H1 (cell line): ENCODE data around the gene IL27RA.
A peak's percentile ranks its signal among the peaks of the same experiment; 100 is the strongest.

Experiments
- ATF3 ChIP-seq: IDR thresholded peaks from 2 replicates; pipeline ENCODE4 v1.6.1; 2011; ENCODE audit warnings: low read depth, mild to moderate bottlenecking, low read length; ENCODE audit not compliant: insufficient read depth
- CREB1 ChIP-seq: IDR thresholded peaks from 2 replicates; pipeline ENCODE4 v1.6.1; 2012; ENCODE audit warnings: inconsistent platforms
- CTCF ChIP-seq, 3 experiments: IDR thresholded peaks; 1 replicate in 2 of 3; 2 replicates in 1 of 3; pipeline versions ENCODE4 v1.5.1 to v1.6.1; 2011; ENCODE audit warnings: low read length in 3 of 3, mild to moderate bottlenecking in 3 of 3, inconsistent platforms in 2 of 3, low read depth in 1 of 3, moderate library complexity in 1 of 3; ENCODE audit not compliant: insufficient read depth in 1 of 3; ENCODE audit errors: control extremely low read depth in 1 of 3
- FOSL1 ChIP-seq: IDR thresholded peaks from 2 replicates; pipeline ENCODE4 v1.6.1; 2011; ENCODE audit warnings: mild to moderate bottlenecking, low read depth, low read length, moderate library complexity; ENCODE audit not compliant: insufficient read depth
- POLR2A ChIP-seq, 2 experiments: IDR thresholded peaks; 1 replicate in 1 of 2; 2 replicates in 1 of 2; pipeline ENCODE4 v1.6.1; 2011; ENCODE audit warnings: low read depth in 2 of 2, low read length in 2 of 2, mild to moderate bottlenecking in 2 of 2; ENCODE audit errors: control extremely low read depth in 1 of 2
- POLR2AphosphoS5 ChIP-seq: IDR thresholded peaks from 2 replicates; pipeline ENCODE4 v1.6.1; 2011; ENCODE audit warnings: low read depth, low read length
- RFX5 ChIP-seq: IDR thresholded peaks from 2 replicates; pipeline ENCODE4 v1.6.1; 2011; ENCODE audit warnings: low read depth, low read length, improper control_type of control experiment, borderline replicate concordance
- SIN3A ChIP-seq, 2 experiments: IDR thresholded peaks in 1 of 2; conservative IDR thresholded peaks in 1 of 2; 2 replicates each; pipeline ENCODE4 v1.6.1; 2011 to 2012; ENCODE audit warnings: low read length in 2 of 2, improper control_type of control experiment in 1 of 2, low read depth in 1 of 2, mild to moderate bottlenecking in 1 of 2
- TAF1 ChIP-seq: IDR thresholded peaks from 2 replicates; pipeline ENCODE4 v1.6.1; 2011; ENCODE audit warnings: mild to moderate bottlenecking, low read depth, low read length

GRCh38 chr19:14073261-14073924 is 41.8 kb downstream of the IL27RA start:
- no peak for TF ChIP-seq CREB1
- TF ChIP-seq RFX5 = no peak
- TF ChIP-seq TAF1 = no peak
- TF ChIP-seq CTCF (IDR thresholded peaks at IDR 0.05; ENCODE audit: control extremely low read depth in 1 of 3, insufficient read depth in 1 of 3, low read depth in 1 of 3, low read length in 3 of 3) = peak; percentile 62 to 89 (median 83)
- TF ChIP-seq ATF3 = no peak
- TF ChIP-seq FOSL1 = no peak
- no peak for TF ChIP-seq POLR2A (IDR thresholded peaks at IDR 0.05; ENCODE audit: control extremely low read depth in 1 of 2, low read depth in 2 of 2, low read length in 2 of 2)
- no peak for TF ChIP-seq POLR2AphosphoS5
- no peak for TF ChIP-seq SIN3A (conservative IDR thresholded peaks at IDR 0.05 in 1 of 2, IDR thresholded peaks at IDR 0.05 in 1 of 2; ENCODE audit: low read depth in 1 of 2, low read length in 2 of 2)
